ENCODE measurements around the gene TFEC. TPM values are rescaled to one million over a fixed set of nuclear protein-coding genes. Genes with fewer than 3 reads are reported as not detected.
"Not testable (repeated sequence)": the region's sequence is repeated elsewhere in the genome, so short reads cannot be mapped to it uniquely, and the experiment has no call there.

TFEC gene
- total and polyA plus RNA-seq, 2 of the 4 experiments (the other 2 are of a cell fraction) = under 0.01 to 0.02 TPM

DNA sequence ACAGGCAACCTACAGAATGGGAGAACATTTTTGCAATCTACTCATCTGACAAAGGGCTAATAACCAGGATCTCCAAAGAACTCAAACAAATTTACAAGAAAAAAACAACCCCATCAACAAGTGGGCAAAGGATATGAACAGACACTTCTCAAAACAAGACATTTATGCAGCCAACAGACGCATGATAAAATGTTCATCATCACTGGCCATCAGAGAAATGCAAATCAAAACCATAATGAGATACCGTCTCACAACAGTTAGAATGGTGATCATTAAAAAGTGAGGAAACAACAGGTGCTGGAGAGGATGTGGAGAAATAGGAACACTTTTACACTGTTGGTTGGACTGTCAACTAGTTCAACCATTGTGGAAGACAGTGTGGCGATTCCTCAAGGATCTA is 100.8 kb downstream of the TFEC start:
- H3K56ac ChIP-seq (ENCODE audit: extremely low read depth, insufficient read depth, low read length); H2AK9ac ChIP-seq (replicated peaks; ENCODE audit: low read depth, low read length, poor library complexity); H3K4ac ChIP-seq (ENCODE audit: low read depth, low read length); H3K9me3 ChIP-seq (ENCODE audit: control insufficient read depth, insufficient read depth, low read length); dilution Hi-C loops (cut with HindIII; ENCODE audit: low sequenced_read_pairs, unreplicated experiment); H3K27me3 ChIP-seq (ENCODE audit: control insufficient read depth, insufficient read depth, low read length); H3K27ac ChIP-seq (ENCODE audit: insufficient read depth, low read length); ATAC-seq (ENCODE audit: low read depth); CTCF ChIA-PET; H3K36me3 ChIP-seq (ENCODE audit: control insufficient read depth, insufficient read depth, low read length); H3K4me2 ChIP-seq (ENCODE audit: low read depth, low read length); BruUV-seq (replicated peaks); DNase-seq; H4K5ac ChIP-seq (ENCODE audit: low read depth, low read length); H2BK5ac ChIP-seq (ENCODE audit: low read depth, low read length, poor library complexity, severe bottlenecking); H3K18ac ChIP-seq (ENCODE audit: low read depth, low read length); H3K9me1 ChIP-seq (ENCODE audit: insufficient read depth, low read length); H2AFZ ChIP-seq (replicated peaks; ENCODE audit: low read length, poor library complexity); H2BK15ac ChIP-seq (ENCODE audit: low read depth, low read length); H2BK120ac ChIP-seq (ENCODE audit: low read depth, low read length); H4K8ac ChIP-seq (ENCODE audit: low read depth in 2 of 2, low read length in 2 of 2); H2AK5ac ChIP-seq (ENCODE audit: low read depth, low read length); in situ Hi-C loops (cut with MboI; ENCODE audit: low sequenced_read_pairs); H4K20me1 ChIP-seq (ENCODE audit: insufficient read depth, low read length); H3K9ac ChIP-seq (ENCODE audit: low read depth, low read length); H3K4me3 ChIP-seq (ENCODE audit: insufficient read depth, low read depth, low read length); H3K4me1 ChIP-seq (ENCODE audit: control insufficient read depth, insufficient read depth, low read length); H4K91ac ChIP-seq (ENCODE audit: insufficient read depth, low read depth, low read length); H2BK20ac ChIP-seq (ENCODE audit: low read depth, low read length); H3K79me1 ChIP-seq (ENCODE audit: low read depth in 1 of 2, low read length in 2 of 2); H3K14ac ChIP-seq (replicated peaks; ENCODE audit: low read depth, low read length); H3K23ac ChIP-seq (ENCODE audit: low read depth, low read length); intact Hi-C loops (cut with micrococcal nuclease); POLR2A ChIA-PET (ENCODE audit: unreplicated experiment): not testable (repeated sequence)
- 100% methylated on average over 1 of the region's 3 CpGs; no CpG with 5 or more reads in 1 of the 2 experiments for WGBS, 2 experiments (ENCODE audit: extremely low coverage in 2 of 2, insufficient read length in 1 of 2)
